ENCODE results near the gene RCBTB2. TPM values are rescaled to one million over a fixed set of nuclear protein-coding genes. Genes with fewer than 3 reads are reported as not detected.

RCBTB2 gene
- total RNA-seq, 6 experiments from 2014 or later = 6.6 to 9.3 (median 7.5) TPM

- Mint-ChIP-seq H3K4me3 (no peak overlapping the region), H3K27ac (no peak overlapping the region), H3K9me3 (no peaks in the 10 kb centered on the region), H3K4me1 (ENCODE audit: low read depth) (peaks cover 9% of the 10 kb centered on the region), H3K36me3 (ENCODE audit: low read depth) (no peaks in the 10 kb centered on the region), H3K27me3 (ENCODE audit: insufficient read depth) (peaks cover 2% of the 10 kb centered on the region)
- TF ChIP-seq CTCF (IDR thresholded peaks at IDR 0.05) = no peak
- no peak for DNase-seq
Measured at GRCh38 chr13:48573213-48574007, 40.5 kb upstream of the RCBTB2 start.

- H3K36me3 Mint-ChIP-seq (ENCODE audit: low read depth) = no peaks in the 10 kb centered on the region
- H3K4me1 Mint-ChIP-seq (ENCODE audit: low read depth) = peaks cover 23% of the 10 kb centered on the region
- H3K27ac Mint-ChIP-seq = peak overlapping the region; percentile 65
- no peaks in the 10 kb centered on the region for H3K9me3 Mint-ChIP-seq
- H3K27me3 Mint-ChIP-seq (ENCODE audit: insufficient read depth) = peaks cover 2% of the 10 kb centered on the region; the same call in 1 of the 2 replicates
- TF ChIP-seq CTCF (IDR thresholded peaks at IDR 0.05) = no peak
- peak; percentile 51 for DNase-seq
- peak overlapping the region; percentile 64 for H3K4me3 Mint-ChIP-seq
Measured at GRCh38 chr13:48571126-48571913, 38.4 kb upstream of the RCBTB2 start.

- Mint-ChIP-seq H3K4me1 (ENCODE audit: low read depth) (peaks cover 23% of the 10 kb centered on the region), H3K9me3 (no peaks in the 10 kb centered on the region), H3K27me3 (ENCODE audit: insufficient read depth) (peaks cover 2% of the 10 kb centered on the region; the same call in 1 of the 2 replicates), H3K36me3 (ENCODE audit: low read depth) (no peaks in the 10 kb centered on the region), H3K4me3 (peak overlapping the region; percentile 16; the same call in 1 of the 2 replicates), H3K27ac (no peak overlapping the region)
- no peak for TF ChIP-seq CTCF (IDR thresholded peaks at IDR 0.05)
- DNase-seq = no peak
Measured at GRCh38 chr13:48570216-48570828, 37.4 kb upstream of the RCBTB2 start.

GRCh38 chr13:48569104-48569666, 36.3 kb upstream of the RCBTB2 start:
- TF ChIP-seq CTCF (IDR thresholded peaks at IDR 0.05) = no peak
- H3K4me3 Mint-ChIP-seq = no peak overlapping the region
- DNase-seq = no peak
- H3K36me3 Mint-ChIP-seq (ENCODE audit: low read depth) = no peaks in the 10 kb centered on the region
- peaks cover 2% of the 10 kb centered on the region; the same call in 1 of the 2 replicates for H3K27me3 Mint-ChIP-seq (ENCODE audit: insufficient read depth)
- H3K9me3 Mint-ChIP-seq = no peaks in the 10 kb centered on the region
- H3K27ac Mint-ChIP-seq = no peak overlapping the region
- peaks cover 27% of the 10 kb centered on the region for H3K4me1 Mint-ChIP-seq (ENCODE audit: low read depth)

GRCh38 chr13:48568370-48569103, 35.7 kb upstream of the RCBTB2 start:
- no peak for DNase-seq
- Mint-ChIP-seq H3K27ac (no peak overlapping the region), H3K27me3 (ENCODE audit: insufficient read depth) (peaks cover 2% of the 10 kb centered on the region; the same call in 1 of the 2 replicates), H3K36me3 (ENCODE audit: low read depth) (no peaks in the 10 kb centered on the region), H3K4me1 (ENCODE audit: low read depth) (peaks cover 31% of the 10 kb centered on the region), H3K9me3 (no peaks in the 10 kb centered on the region), H3K4me3 (peak overlapping the region; percentile 46; the same call in 1 of the 2 replicates)
- TF ChIP-seq CTCF (IDR thresholded peaks at IDR 0.05) = no peak

All from HFFc6 (cell line).